GM18499 (cell line): Measurements from ENCODE around the gene JAML.

ENCODE experiments used
- ATAC-seq: cut with Tn5 transposase; IDR thresholded peaks from one replicate; pipeline ENCODE4 v1.9.1; 2021; ENCODE audit warnings: moderate number of reproducible peaks; ENCODE audit not compliant: insufficient read depth, unreplicated experiment

The JAML gene

DNA sequence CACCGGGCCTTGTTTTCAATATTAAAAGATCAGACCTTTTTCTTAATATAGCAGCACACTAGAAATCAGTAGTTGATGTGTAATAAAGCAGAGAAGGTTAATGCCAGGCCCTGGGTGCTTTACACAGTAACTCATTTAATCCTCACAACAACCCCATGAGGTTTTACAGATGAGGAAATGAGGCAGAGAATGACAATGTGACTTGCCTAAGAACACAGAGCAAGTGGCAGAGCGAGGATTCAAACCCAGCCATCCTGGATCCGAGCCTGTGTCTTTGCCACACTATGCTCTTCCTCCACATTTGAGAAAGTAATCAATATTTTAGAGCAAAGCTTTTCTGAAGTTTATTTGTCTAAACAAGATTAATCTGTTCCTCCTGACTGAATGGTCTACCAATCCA lies 7.2 kb downstream of the JAML start:
- no peak for ATAC-seq

DNA sequence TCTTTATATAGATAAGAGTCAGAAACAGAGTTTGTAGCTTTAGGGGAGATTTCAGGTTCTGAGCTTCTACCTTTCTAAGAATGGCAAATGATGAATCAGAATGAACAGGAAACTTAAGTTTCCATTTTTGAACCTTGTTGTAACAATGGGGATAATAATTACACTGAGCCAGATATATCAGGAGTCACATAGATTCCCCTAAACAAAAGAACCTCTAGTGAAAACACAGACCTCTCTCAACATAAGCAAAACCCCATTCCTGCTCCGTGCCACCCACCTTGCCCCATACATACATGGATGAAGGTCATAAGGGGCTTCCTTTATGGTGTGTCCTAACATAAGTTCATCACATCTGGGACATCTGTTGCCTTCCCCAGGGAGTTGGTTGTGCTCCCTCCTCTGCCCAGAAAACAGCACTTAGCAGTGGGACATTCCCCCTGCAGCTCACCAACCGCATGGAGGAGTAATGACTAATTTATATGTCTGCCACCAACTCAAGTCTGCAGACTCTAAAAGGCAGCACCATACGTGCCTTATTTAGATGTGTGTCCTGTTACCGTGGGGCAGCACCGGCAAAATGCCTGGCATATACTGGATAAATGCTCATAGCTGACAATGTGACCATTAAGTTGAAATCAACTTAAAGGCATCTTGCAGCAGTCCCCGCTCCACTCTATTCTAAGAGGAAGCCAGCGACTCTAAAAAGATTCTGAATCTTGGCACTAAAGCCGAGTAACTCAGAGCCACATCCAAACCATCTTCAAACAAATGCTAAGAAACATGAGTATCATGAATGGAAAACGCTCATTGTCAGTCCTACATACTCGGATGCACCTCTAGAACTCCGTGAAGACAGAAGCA lies 8.0 kb downstream of the JAML start:
- ATAC-seq: no peak

DNA sequence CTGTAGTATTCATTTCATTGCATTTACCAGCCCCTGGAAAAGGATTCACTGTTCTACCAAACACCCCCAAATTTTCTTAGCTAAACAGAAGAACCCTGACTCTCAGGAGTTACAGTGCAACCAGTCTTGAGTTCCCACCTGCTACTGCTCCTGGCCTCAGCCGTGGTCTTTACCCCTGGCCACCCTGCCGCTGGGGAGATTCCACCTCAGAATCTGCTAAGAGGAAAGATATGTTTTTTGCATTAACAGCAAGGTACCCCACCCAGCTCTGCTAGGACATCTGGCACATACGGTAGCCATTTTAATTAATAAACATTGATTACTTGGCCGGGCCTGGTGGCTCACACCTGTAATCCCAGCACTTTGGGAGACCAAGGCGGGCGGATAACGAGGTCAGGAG lies 9.0 kb downstream of the JAML start:
- ATAC-seq: no peak

DNA sequence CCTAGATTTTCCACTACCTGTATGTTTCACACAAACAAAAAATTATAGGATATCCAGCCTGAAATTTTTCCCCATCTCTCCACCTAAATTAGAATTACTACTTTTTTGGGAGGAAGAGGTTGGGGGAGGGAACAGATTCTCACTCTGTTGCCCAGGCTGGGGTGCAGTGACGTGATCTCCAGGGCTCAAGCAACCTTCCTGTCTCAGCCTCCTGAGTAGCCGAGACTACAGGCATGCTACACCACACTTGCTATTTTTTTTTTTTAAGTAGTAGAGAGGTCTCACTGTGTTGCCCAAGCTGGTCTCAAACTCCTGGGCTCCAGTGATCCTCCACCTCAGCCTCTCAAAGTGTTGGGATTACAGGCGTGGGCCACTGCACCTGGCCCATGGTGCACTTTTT lies 9.5 kb downstream of the JAML start:
- no peak for ATAC-seq

DNA sequence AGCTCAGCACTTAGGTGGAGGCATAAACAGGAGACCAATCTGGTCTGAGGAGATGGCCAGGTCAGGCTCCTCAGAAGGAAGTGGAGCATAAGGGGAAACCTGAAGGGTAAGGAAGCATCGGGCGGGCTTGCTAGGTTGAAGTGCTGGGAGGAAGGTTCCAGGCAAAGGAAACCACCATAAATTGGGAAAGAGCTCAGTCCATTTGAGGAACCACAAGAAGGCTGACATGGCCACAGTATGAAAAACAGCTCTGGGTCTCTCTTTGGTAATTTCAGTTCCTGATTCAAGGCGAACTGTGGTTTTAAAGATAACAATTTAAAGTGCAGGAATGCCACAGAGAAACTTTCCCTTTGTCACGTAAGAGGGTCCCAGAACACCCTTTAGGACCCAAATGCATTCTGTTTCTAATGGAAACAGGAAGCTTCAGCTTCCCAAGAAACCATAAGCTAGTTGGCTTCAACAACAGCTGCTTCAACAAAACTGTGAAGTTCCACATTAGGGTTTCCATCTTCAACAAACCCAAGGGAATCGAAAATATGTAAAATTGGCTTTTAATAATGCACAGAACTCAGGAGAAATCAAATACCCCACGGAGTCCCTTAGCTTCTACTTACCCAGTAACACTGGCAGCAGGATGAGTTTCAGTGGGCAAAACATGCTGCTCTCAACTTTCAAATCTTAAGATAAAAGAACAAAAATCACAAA lies 10.4 kb downstream of the JAML start:
- no peak for ATAC-seq

DNA sequence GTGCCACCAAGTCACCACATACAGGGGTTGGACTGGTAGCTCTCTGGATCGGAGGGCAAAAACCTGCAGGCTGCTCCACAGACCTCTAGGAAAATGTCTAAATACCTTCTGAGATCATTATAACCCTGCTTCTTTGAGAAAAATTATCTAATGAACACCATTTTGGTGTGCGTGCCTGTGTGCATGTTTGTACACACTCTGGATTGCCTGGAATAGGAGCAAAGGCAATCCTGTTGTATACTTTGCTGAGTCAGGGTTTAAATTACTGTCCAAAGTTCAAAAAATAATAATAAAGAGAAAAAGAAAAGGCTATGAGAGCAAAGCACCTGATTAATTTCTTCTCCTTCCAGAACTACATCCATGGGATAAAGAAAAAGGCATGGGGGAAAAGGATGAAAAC lies 11.0 kb downstream of the JAML start:
- no peak for ATAC-seq

DNA sequence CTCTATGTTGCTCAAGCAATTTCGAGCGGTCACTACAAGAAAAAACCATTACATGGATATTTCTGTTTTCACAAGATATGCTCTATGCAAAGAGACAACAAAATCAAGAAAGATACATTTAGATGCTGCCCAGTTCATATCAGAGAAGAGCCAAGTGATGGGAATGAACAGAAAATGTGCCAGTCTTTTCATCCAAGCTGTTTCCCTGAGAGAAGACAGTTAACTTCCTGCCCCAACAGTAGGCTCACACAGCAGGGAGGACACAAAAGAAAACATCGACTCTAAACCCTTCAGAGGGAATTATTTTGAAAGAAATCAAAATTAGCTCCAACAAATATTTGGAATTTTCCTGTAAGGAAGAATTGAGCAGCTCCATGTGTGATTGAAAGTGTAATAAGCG lies 11.6 kb downstream of the JAML start:
- ATAC-seq: no peak

DNA sequence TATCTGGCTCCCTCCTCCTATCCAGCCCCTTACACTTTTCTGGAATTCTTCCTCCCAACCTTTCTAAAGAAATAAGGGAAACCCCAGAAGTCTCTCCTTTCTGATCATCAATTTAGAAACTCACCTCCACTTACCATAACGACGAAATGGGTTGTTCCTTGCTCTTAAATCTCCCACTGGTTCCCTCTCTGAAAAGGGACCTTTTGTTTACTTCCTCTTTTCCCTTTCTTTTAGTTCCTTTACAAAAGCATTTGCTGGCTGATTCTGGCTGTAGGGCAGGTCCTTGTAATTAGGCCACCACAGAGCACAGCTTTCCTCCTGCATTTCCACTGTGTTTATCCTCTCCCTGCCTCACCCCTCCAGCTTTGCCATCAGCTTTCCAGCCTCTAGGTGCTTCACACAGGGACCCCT lies 12.0 kb downstream of the JAML start:
- ATAC-seq: no peak

DNA sequence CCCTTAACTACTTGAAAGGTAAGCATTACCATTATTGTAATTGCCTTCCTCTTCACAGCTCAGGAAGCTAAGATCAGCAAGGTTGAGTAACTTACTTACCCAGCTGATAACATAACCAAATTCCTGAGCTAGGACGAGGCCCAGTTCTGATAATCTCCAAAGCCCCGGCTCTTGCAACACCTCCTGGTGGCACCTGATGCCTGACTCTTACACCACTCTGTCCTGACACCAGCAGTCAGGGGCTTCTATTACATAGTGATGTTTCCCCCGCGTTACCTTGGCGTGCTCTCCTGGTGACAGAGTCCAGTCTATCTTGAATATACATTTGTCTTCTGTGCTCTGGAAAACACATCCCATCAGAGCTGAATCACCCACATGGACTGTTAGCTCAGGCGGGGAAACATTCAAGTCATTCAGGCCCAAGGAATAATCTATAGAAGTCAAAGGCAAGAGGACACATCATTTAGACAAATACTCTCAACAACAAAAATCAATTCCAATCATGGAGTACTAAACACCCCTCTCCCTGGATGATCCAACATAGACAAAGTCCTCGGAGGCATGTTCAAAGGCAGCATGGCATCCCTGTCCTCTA lies 12.6 kb downstream of the JAML start:
- no peak for ATAC-seq

DNA sequence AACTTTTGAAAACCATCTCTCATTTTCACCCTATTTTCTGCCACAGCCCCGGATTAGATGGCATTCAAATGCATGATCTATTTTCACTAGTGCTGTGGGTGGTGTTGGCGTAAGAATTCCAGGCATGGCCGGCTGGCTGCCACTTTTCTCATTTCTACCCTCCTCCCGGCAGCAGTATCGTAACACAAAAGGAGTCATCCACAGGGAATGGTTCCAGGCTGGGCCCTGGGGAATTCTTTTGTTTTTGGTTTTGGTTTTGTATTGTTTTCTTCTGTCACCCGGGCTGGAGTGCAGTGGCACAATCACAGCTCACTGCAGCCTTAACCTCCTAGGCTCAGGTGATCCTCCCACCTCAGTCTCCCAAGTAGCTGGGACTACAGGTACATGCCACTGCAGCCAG lies 13.8 kb downstream of the JAML start:
- ATAC-seq: no peak

DNA sequence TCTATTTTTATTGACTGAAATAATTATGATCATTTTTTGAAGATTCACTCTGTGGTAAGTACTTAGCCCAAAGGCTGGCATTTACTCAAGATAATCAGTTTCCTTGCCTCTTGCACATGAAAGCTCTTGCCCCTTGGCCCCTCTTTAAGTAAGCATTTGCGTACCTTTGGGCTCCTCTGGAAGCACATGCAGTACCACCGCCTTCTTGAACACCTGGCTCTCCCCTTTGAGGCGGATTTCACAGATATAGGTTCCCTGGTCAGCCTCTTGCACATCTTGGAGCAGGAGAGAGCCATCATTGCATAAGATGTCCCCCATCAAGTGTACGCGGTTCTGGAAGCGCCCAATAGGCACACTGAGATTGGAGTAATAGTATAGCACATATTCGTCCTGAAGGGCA lies 14.5 kb downstream of the JAML start:
- ATAC-seq: no peak

DNA sequence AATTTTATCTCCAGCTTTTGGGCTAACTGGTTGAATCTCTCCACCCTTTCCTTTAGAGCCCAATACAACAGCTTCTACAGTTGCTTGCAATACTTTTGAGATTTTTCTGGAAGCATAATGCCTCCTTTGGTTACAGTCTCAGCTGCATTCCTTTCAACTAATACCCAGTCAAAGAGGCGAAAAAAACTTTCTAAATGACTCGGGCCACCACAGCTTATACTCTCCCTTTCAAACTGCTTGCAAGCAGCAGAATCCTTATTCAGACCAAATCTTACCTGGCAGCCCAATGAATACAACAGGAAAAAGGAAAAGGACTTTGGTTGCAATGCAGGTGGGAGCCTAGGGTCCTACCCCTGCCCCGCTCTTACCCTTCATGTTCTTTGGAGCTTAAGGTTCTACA lies 15.8 kb downstream of the JAML start:
- ATAC-seq: no peak

DNA sequence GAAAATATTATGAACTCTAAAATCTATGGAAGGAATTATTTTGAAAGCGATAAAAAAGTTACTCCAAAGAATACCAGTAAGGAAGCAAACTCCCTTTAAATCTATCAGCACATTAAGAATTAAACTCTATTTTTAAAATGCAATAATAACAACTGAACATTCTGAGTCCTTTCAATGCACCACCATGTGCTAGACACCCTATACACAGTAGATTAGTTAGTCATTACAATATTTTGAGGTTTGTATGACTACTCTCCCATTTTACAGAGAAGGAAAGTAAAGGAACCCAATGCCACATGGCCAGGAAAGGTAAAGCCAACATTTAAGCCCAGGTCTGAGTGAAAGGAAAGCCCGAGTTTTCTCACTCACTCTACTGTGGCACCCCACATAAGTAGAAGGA lies 17.7 kb downstream of the JAML start:
- ATAC-seq: no peak

DNA sequence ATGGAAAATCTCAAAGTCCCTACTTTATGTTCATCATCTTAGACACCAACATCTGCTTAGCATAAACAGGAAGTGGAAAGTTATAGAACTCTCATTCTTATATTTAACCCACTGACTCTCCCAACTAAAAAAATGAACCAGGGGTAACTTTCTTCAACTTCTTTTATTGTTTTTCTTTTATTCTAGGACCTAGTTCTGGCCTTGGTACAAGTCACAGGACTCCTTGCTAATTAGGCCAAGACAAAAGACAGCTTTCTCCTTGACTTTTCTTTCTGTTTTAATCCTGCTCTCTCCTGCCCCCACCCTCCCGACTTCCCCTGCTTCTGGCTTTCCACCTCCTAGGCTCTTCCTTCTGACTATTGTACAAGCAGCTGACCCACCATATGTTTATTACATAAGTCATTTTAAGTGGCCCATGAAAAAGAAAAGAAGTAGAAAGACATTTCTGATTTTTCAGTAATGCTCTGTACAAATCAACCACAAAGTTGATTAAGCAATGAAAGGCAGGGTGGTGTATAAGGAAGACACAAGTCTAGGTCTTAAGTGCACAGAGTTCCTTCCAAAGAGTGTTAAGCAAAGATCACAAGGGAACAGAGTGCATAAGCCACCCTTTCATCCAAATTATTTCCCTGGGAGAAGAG lies 18.3 kb downstream of the JAML start:
- ATAC-seq: no peak

DNA sequence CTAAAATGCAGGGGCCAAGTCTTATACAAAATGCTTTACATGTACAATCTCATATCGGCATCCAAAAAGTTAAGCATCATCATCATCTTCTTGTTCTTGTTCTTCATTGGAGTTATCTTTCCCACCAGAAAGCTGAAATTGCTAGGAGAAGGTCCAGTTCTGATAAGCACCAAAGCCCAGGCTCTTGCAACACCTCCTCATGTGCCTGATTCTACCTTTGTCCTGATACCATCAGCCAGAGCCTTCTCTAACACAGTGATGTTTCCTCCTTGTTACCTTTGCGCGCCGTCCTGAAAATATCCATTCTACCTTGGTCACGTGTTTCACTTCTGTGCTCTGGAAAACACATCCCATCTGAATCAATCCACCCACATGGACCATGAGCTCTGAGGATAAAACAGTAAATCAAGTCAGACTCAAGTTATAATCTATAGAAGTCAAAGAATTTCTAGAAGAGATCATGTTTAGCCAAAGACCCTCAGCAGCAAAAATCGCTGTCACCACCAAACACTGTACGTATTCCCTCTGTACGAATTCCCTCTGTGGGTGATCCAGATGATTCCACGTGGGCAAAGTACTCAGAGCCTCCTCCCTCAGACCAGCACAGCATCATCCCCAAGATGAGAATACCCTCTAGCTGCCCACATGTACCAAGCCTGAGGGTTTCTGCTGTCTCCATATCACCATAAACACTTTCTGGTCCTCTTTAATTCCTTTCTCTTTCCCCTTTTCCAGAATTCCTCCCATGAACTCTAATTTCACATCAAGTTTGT lies 19.0 kb downstream of the JAML start:
- ATAC-seq: no peak

DNA sequence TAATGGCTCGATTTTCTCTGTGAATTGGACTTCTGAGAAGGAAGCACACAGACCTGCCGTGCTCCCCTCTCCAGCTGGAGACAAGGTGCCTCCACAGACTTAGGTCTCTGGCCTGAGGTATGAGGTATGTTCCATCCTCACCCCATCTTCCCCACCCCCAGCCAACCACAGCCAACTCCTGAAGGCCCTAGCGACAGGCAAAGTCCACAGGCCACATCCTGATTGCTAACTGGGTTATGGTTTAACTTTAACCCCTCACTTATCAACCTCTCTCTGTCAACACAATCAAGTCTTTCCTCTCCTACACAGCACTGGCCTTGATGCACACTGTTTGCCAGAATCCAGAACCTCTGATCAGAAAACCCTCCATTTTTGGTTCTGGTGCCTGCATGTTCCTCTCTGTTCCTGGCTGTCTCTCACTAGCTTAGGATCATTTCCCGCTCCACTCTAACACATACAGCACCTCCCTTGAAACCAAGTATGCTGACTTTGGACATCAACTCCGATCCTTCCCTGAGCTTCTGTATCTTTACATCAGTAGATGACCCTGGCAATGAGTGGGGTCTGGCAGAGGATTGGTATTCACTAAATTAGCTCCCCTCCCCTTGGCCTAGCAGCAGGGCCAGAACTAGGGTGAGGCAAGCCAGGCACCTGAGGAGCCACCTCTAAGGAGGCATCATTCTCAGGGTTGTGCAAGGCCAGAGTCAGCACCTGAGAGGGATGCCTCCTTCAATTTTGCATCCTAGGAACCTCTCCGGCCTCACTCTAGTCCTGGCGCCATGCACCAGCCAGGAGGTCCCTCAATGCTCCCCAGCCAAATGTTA lies 22.0 kb downstream of the JAML start:
- ATAC-seq: no peak

DNA sequence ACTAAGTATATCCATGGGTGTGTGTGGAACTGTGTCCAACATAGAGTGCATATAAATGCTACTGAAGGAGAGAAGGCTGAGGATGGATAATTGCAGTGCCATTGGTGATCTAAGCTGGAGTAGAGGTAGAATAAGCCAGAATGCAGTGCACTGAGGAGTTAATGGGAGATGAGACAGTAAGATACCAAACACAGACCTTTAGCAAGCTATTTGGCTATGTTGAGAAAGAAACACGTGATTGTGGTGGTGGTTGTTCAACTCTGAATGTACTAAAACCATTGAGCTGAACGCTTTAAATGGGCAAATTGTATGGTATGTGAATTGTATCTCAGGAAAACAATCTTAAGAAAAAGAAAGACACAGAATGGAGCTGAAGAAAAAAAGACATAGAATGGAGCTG lies 22.8 kb downstream of the JAML start:
- ATAC-seq: no peak

DNA sequence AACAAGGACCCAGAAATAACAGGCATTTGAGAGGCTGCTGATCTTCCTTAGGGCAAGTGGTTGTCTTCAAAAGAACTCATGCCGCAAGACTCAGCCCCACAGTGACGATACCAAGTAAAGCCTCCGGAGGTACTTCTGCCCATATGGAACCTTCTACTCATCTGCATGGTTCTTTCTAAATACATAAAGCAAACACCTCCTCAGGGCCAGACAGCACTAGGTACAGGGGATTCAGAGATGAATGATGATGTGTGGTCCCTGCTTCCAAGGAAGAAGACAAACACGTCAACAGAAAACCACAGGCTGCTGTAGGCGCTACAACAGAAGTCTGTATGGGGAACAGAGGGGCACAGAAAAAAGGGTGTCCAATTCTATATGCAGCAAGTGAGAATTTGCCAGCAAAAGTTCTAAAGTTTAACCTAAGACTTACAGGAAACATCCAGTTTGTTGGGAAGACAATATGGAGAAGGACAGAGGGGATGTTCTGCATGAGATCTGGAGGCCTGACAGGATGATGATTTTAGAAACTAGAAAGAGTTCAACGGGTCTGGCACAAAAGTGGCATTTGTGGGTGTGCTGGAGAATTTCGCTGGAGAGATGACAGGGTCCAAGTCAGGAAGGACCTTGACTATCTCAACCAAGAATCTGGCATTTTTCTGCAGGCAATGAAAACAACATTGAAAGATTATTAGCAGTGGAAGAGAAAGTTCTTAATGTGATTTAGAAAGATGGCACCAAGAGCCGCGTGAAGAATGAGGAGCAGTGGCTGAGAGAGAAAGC lies 23.7 kb downstream of the JAML start:
- ATAC-seq: no peak

DNA sequence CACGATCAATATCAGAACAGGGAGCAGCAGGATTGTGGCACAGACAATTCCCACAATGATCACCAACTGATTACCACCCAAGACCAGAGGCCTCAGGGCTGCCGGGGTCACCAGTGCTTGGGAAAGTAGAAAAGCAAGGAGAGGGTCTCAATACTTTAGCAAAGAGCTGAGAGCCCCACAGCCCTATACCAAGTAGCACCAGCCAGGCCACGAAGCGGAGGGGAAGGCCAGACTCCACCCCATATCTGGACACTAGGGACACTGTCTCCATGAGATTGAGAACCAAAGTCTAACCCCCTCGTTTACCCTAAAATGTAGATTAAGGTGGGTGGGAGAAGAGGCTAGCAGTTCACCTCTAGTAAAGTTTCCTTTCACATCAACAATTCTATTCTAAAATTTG lies 24.3 kb downstream of the JAML start:
- no peak for ATAC-seq
